HepG2 (cell line): ENCODE results near the gene SPG7. TPM values are rescaled to one million over a fixed set of nuclear protein-coding genes. Genes with fewer than 3 reads are reported as not detected.
A peak's percentile ranks its signal among the peaks of the same experiment; 100 is the strongest.

ENCODE experiments used
- ATAC-seq: fragments of 200-7000 bp; cut with Tn5 transposase; 3 replicates; pipeline ENCODE4 v1.9.1; 2020; ENCODE audit warnings: mild to moderate bottlenecking, moderate library complexity
- BruUV-seq: library from RNA; stranded (reverse); fragments of 400-500 nt; replicated peaks from 2 replicates; lab custom pipeline; 2021; lab: Mats Ljungman, UMichigan
- CTCF ChIA-PET: fragments of 300-600 bp; formaldehyde crosslinking; extraction: SDS; loops from one replicate; lab custom pipeline; 2021; ENCODE audit warnings: low total read pairs, inconsistent platforms, low intra/inter-chr PET ratio; lab: Yijun Ruan, JAX
- POLR2A ChIA-PET: fragments of 350-600 bp; sonication (Branson Sonifier 250); formaldehyde crosslinking; loops from one replicate; lab custom pipeline; 2020; ENCODE audit warnings: antibody characterized with exemption, inconsistent platforms; lab: Yijun Ruan, JAX
- DNase-seq: peaks from one replicate; pipeline ENCODE4 v3.0.0-alpha.2; 2015; ENCODE audit warnings: low spot score
- FAIRE-seq: peaks from 3 replicates; lab custom pipeline; 2011; peaks lifted over from hg19 to GRCh38; lab: Jason Lieb, UNC
- H2AFZ ChIP-seq: one replicate; pipeline ENCODE4 v1.6.1; 2011; ENCODE audit warnings: low read length, inconsistent platforms
- H3K27ac ChIP-seq: fragments of 300-600 bp; 3 replicates; pipeline ENCODE4 v1.8.0; 2011; ENCODE audit warnings: mixed run types, mild to moderate bottlenecking, mixed read lengths, low read length, inconsistent platforms; ENCODE audit not compliant: insufficient read depth; ENCODE audit errors: extremely low read length
- H3K27me3 ChIP-seq, 2 experiments: fragments of 200-600 bp in 1 of 2; 2 replicates in 1 of 2; 3 replicates in 1 of 2; pipeline versions ENCODE4 v1.6.0 to v1.8.0; 2011; ENCODE audit warnings: low read length in 2 of 2, mild to moderate bottlenecking in 2 of 2, moderate library complexity in 2 of 2, inconsistent platforms in 1 of 2; ENCODE audit not compliant: insufficient read depth in 2 of 2, control insufficient read depth in 1 of 2
- H3K36me3 ChIP-seq, 2 experiments: fragments of 200-600 bp in 1 of 2; replicated peaks in 1 of 2; 2 replicates in 1 of 2; 3 replicates in 1 of 2; pipeline versions ENCODE4 v1.5.1 to v1.8.0; 2011; ENCODE audit warnings: low read length in 2 of 2, inconsistent platforms in 1 of 2; ENCODE audit not compliant: insufficient read depth in 2 of 2, control insufficient read depth in 1 of 2
- H3K4me1 ChIP-seq: 2 replicates; pipeline ENCODE4 v1.5.1; 2012; ENCODE audit warnings: low read length, inconsistent platforms; ENCODE audit not compliant: insufficient read depth
- H3K4me2 ChIP-seq: 2 replicates; pipeline ENCODE4 v1.6.0; 2011; ENCODE audit warnings: low read depth, low read length, inconsistent platforms
- H3K4me3 ChIP-seq, 3 experiments: fragments of 200-600 bp in 1 of 3; sonication (generic), shearing (Covaris generic) in 1 of 3; replicated peaks in 1 of 3; 2 replicates each; pipeline ENCODE4 v1.5.1; 2011 to 2016; ENCODE audit warnings: low read length in 3 of 3, inconsistent platforms in 2 of 3, low read depth in 2 of 3, mild to moderate bottlenecking in 2 of 3, control low read depth in 1 of 3, mixed read lengths in 1 of 3; ENCODE audit not compliant: insufficient read depth in 1 of 3
- H3K79me2 ChIP-seq: one replicate; pipeline ENCODE4 v1.6.1; 2011; ENCODE audit warnings: low read length, inconsistent platforms; ENCODE audit not compliant: insufficient read depth
- H3K9ac ChIP-seq: 2 replicates; pipeline ENCODE4 v1.6.0; 2011; ENCODE audit warnings: mild to moderate bottlenecking, low read depth, low read length, inconsistent platforms; ENCODE audit not compliant: insufficient read depth
- H3K9me3 ChIP-seq: 2 replicates; pipeline ENCODE4 v1.5.1; 2012; ENCODE audit warnings: mild to moderate bottlenecking, low read length
- H4K20me1 ChIP-seq: 2 replicates; pipeline ENCODE4 v1.6.0; 2011; ENCODE audit warnings: inconsistent platforms, mild to moderate bottlenecking, low read length, moderate library complexity; ENCODE audit not compliant: insufficient read depth
- AGO1 ChIP-seq: fragments of 200-400 bp; formaldehyde crosslinking; IDR thresholded peaks from 2 replicates; pipeline ENCODE4 v1.6.1; 2017; ENCODE audit warnings: mild to moderate bottlenecking, low read depth, low read length, moderate library complexity; ENCODE audit not compliant: poor library complexity, severe bottlenecking
- AHR ChIP-seq: IDR thresholded peaks from 2 replicates; pipeline ENCODE4 v1.6.1; 2018; ENCODE audit warnings: missing genetic modification reagents, missing compliant biosample characterization
- ATF7-NPFF ChIP-seq: sonication (generic); formaldehyde crosslinking; IDR thresholded peaks from 2 replicates; pipeline ENCODE4 v1.8.1; 2023; ENCODE audit warnings: mild to moderate bottlenecking, low read depth, missing genetic modification reagents, moderate library complexity
- HNRNPL ChIP-seq: fragments of 200-400 bp; formaldehyde crosslinking; IDR thresholded peaks from 2 replicates; pipeline ENCODE4 v1.6.1; 2017; ENCODE audit warnings: mild to moderate bottlenecking, low read depth, low read length
- MTA1 ChIP-seq: sonication (generic); formaldehyde crosslinking; IDR thresholded peaks from 2 replicates; pipeline ENCODE4 v1.4.0; 2020; ENCODE audit warnings: missing genetic modification reagents, mild to moderate bottlenecking, borderline replicate concordance
- NFYC ChIP-seq: IDR thresholded peaks from 2 replicates; pipeline ENCODE4 v1.6.1; 2016; ENCODE audit warnings: missing genetic modification reagents, missing compliant biosample characterization
- SRSF1 ChIP-seq: fragments of 200-400 bp; formaldehyde crosslinking; optimal IDR thresholded peaks from 2 replicates; pipeline ENCODE3; 2017; ENCODE audit warnings: mild to moderate bottlenecking, low read depth, low read length, moderate library complexity
- ZKSCAN5 ChIP-seq: sonication (generic); formaldehyde crosslinking; IDR thresholded peaks from 2 replicates; pipeline ENCODE4 v1.5.1; 2020; ENCODE audit warnings: mild to moderate bottlenecking, missing genetic modification reagents
- ZNF430 ChIP-seq: sonication (generic); formaldehyde crosslinking; IDR thresholded peaks from 2 replicates; pipeline ENCODE4 v1.9.0; 2021; ENCODE audit warnings: mild to moderate bottlenecking, missing genetic modification reagents
- WGBS: methylation state at CpG from one replicate; pipeline ENCODE4 v1.1.6; 2017; ENCODE audit warnings: low lambda C conversion rate; 5-methylcytosine and 5-hydroxymethylcytosine counted together
- in situ Hi-C: cut with HindIII; loops from 2 replicates; pipeline ENCODE4 v1.10.0; 2017; ENCODE audit warnings: low pct_unique_long_range_greater_than_20kb; ENCODE audit not compliant: extremely low pct_ligation_motif_present
- intact Hi-C: fragments of 100-400 bp; cut with micrococcal nuclease; formaldehyde crosslinking; loops from one replicate; pipeline ENCODE4 v1.10.0; 2022; ENCODE audit not compliant: unreplicated experiment
- polyA plus RNA-seq, 8 experiments: library from polyadenylated mRNA; depleted of rRNA in 3 of 8; stranded (reverse) in 7 of 8; unstranded in 1 of 8; fragments of >200 nt; fragmentation: Illumina TruSeq in 4 of 8; extraction: Trizol in 4 of 8; gene quantifications; 2 replicates each; pipeline versions ENCODE4 v1.2.1 to v1.2.3, GENCODE V29; 2011 to 2016; ENCODE audit warnings: low read depth in 4 of 8, missing spikeins in 1 of 8, mixed read lengths in 1 of 8; ENCODE audit not compliant: insufficient read depth in 1 of 8
- total RNA-seq, 5 experiments: library from RNA; depleted of rRNA; stranded (reverse); fragments of >200 nt; fragmentation: Illumina TruSeq; extraction: Trizol; gene quantifications; 2 replicates each; pipeline ENCODE4 v1.2.3, GENCODE V29; 2016; ENCODE audit warnings: low read depth in 1 of 5

SPG7 gene
- total and polyA plus RNA-seq, 2 of the 13 experiments (the other 11 are each of a cell fraction or from before 2014, with no cell fraction given) = 66.0 to 136 TPM

DNA sequence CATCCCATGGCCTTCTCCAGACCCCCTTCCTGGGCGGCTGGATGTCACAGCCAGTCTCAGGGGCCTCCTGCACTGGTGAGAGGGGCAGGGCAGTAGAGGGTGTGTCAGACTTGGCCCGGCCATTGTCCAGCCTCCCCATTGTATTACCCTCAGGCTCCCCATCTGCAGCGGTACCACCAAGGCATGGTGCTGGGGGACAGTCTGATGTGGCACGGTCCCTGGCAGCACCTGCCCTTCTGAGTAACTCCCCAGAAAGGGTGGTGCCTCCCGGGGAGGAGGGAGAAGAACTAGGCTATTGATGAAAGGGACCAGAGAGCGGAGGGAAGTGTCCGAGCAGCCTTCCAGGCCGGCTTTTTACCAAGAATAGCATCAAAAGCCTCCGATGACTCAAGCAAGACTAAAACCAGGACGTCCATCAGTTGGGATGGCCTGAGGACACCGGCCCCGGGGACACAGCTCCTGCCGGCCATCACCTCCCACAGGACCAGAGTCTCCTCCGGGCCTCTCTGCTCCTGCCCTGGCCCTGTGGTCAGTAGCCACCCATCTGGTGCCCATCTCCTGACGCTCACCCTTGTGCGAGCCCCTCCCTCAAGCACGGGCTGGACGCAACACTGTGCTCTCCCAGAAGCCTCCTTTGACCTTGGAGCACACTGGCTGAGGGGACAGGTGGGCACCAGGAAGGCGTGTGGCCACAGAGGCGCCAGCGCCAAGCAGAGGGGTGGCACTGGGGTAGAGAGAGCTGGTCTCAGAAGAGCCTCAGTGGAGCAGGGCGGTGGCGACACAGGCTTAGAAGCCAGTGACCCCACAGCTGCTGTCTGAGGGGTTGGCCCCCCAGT lies 61.5 kb downstream of the SPG7 start (continued):
- TF ChIP-seq ZNF430 (CRISPR knock-in tag) = no peak

DNA sequence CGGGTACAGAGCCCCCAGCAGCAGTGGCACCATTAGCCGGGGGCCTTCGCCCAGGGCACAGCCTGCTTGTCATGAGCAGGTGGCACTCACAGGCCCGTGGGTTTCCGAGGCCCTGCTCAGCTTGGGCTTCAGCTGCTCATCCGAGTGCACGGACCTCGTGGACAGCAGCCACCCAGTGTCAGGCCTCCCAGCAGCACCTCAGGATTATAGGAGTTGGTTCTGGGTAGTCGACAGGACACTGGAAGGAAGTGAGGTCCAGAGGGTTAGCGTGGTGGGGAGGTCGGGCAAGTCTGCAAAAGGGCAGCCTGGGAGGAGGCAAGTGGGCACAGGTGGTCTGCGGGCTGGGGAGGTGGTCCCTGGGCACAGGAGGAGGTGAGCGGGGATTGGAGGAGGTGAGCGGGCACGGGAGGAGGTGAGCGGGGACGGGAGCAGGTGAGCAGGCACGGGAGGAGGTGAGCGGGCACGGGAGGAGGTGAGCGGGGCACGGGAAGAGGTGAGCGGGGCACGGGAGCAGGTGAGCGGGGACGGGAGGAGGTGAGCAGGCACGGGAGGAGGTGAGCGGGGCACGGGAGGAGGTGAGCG lies 62.2 kb downstream of the SPG7 start:
- intact Hi-C loops = no loop called here
- Histone ChIP-seq H3K4me1 (peaks cover 45% of the 10 kb centered on the region), H3K27ac (no peak overlapping the region), H3K9me3 (no peaks in the 10 kb centered on the region), H3K9ac (no peak overlapping the region), H4K20me1 (peaks cover 12% of the 10 kb centered on the region; the same call in 1 of the 2 replicates), H3K4me2 (no peak overlapping the region), H3K36me3 (no peaks in the 10 kb centered on the region), H2AFZ (no peak overlapping the region), H3K27me3 (peaks cover 4 to 21% of the 10 kb centered on the region in 2 experiments; a peak in 3 of 5 replicates), H3K79me2 (no peaks in the 10 kb centered on the region), H3K4me3 (no peak overlapping the region)
- FAIRE-seq (no peak), DNase-seq (no peak), ATAC-seq (peak; percentile 3)
- TF ChIP-seq MTA1 (CRISPR knock-in tag) (0 out of 2 replicates have a peak, but pooled peaks have one; percentile 19), SRSF1 (no peak), AHR (no peak), HNRNPL (peak; percentile 24; the same call in 1 of the 2 replicates), ZKSCAN5 (CRISPR knock-in tag) (peak; percentile 14; the same call in 1 of the 2 replicates), AGO1 (peak; percentile 23), ATF7-NPFF (CRISPR knock-in tag) (no peak), NFYC (CRISPR knock-in tag) (no peak)
- 76% methylated on average over 25 of the region's 30 CpGs for WGBS
- no TSS peak for BruUV-seq
- POLR2A ChIA-PET = no interaction called here
- in situ Hi-C loops = no loop called here
- CTCF ChIA-PET = no interaction called here
